Lower leg skin (tissue), 4 donors: ENCODE data around the gene MEAK7. TPM values are rescaled to one million over a fixed set of nuclear protein-coding genes. Genes with fewer than 3 reads are reported as not detected.

Experiments used
- DNase-seq, 2 donors: peaks; one replicate each; pipeline ENCODE4 v3.0.0-alpha.2; 2019; ENCODE audit warnings: low spot score in 2 of 2
- H3K4me3 ChIP-seq: fragments of 200-600 bp; sonication (generic); 2 replicates; pipeline ENCODE4 v1.5.1; 2017; ENCODE audit warnings: mild to moderate bottlenecking, low read depth; ENCODE audit not compliant: poor library complexity, severe bottlenecking
- CTCF ChIP-seq, 3 donors: fragments of 450-650 bp; IDR thresholded peaks; one replicate each; pipeline ENCODE4 v1.5.1; 2016; ENCODE audit warnings: antibody characterized with exemption in 3 of 3, mild to moderate bottlenecking in 3 of 3, moderate library complexity in 2 of 3
- POLR2A ChIP-seq, 2 donors: fragments of 450-650 bp; IDR thresholded peaks; one replicate each; pipeline ENCODE4 v1.6.1; 2016 to 2017; ENCODE audit warnings: antibody characterized with exemption in 2 of 2, mild to moderate bottlenecking in 1 of 2, moderate library complexity in 1 of 2
- whole genome bisulfite sequencing, 2 donors: methylation state at CpG; one replicate each; pipeline ENCODE4 v1.1.5; 2018; 5-methylcytosine and 5-hydroxymethylcytosine counted together
- intact Hi-C: fragments of 100-400 bp; cut with DNase I; formaldehyde crosslinking; loops from one replicate; pipeline ENCODE4 v1.15.0; 2023; ENCODE audit warnings: low total_unique reads
- total RNA-seq, 4 donors: library from RNA; depleted of rRNA; stranded (reverse); fragments of >200 nt; gene quantifications; one replicate each; pipeline ENCODE4 v1.1.0, GENCODE V29; 2016

MEAK7 gene
- total RNA-seq, 4 donors from 2014 or later: 10.2 to 20.8 (median 14.9) TPM

- DNase-seq: peak in 1 of 2 donors; percentile 57
- TF ChIP-seq CTCF (IDR thresholded peaks at IDR 0.05) (no peak), POLR2A (IDR thresholded peaks at IDR 0.05) (no peak)
- 85 to 98% methylated on average over 3 of the region's 3 CpGs for WGBS, 2 donors
- H3K4me3 ChIP-seq: no peak overlapping the region
- intact Hi-C loops: no loop called here
These were observed 7.5 kb downstream of the MEAK7 start for GRCh38 chr16:84496991-84497390.

- DNase-seq: peak in 1 of 2 donors; percentile 50
- intact Hi-C loops: no loop called here
These were observed 9.0 kb downstream of the MEAK7 start for GRCh38 chr16:84495506-84495905.

GRCh38 chr16:84489131-84489530 lies 15.3 kb downstream of the MEAK7 start:
- H3K4me3 ChIP-seq: no peak overlapping the region
- DNase-seq: peak in 1 of 2 donors; percentile 65
- TF ChIP-seq CTCF (IDR thresholded peaks at IDR 0.05) (no peak), POLR2A (IDR thresholded peaks at IDR 0.05) (no peak)
- intact Hi-C loops: loop anchor here (10.0 kb wide), 1 partner anchor 214 kb away; no protein-coding TSS in a partner anchor
- 84 to 87% methylated on average over 7 to 8 of the region's 8 CpGs for WGBS, 2 donors

More at GRCh38 chr16:84495506-84495905, 9.0 kb downstream of the MEAK7 start:
- 96 to 98% methylated on average over 11 of the region's 11 CpGs for WGBS, 2 donors
- H3K4me3 ChIP-seq: no peak overlapping the region
- TF ChIP-seq CTCF (IDR thresholded peaks at IDR 0.05): no peak
- TF ChIP-seq POLR2A (IDR thresholded peaks at IDR 0.05): no peak

- no peak for TF ChIP-seq CTCF (IDR thresholded peaks at IDR 0.05)
- no peak for TF ChIP-seq POLR2A (IDR thresholded peaks at IDR 0.05)
- DNase-seq: peak in 1 of 2 donors; percentile 20
- WGBS, 2 donors: 90 to 92% methylated on average over 8 of the region's 8 CpGs
- H3K4me3 ChIP-seq: no peak overlapping the region
- intact Hi-C loops: loop anchor here (10.0 kb wide), 1 partner anchor 213 kb away; no protein-coding TSS in a partner anchor
These were observed 17.1 kb downstream of the MEAK7 start for GRCh38 chr16:84487358-84487757.

- TF ChIP-seq POLR2A (IDR thresholded peaks at IDR 0.05) (no peak), CTCF (IDR thresholded peaks at IDR 0.05) (no peak)
- intact Hi-C loops: loop anchor here (10.0 kb wide), 1 partner anchor 212 kb away; no protein-coding TSS in a partner anchor
- DNase-seq: peak in 1 of 2 donors; percentile 60
- 93 to 94% methylated on average over 17 of the region's 17 CpGs for WGBS, 2 donors
- H3K4me3 ChIP-seq: no peak overlapping the region
These were observed 17.8 kb downstream of the MEAK7 start for GRCh38 chr16:84486551-84487235.
